ENCODE data around the gene TRIP6. TPM values are rescaled to one million over a fixed set of nuclear protein-coding genes. Genes with fewer than 3 reads are reported as not detected.

The TRIP6 gene
- total RNA-seq, 1 experiment from 2014 or later = 102 TPM

GRCh38 chr7:100840470-100841100 is 26.6 kb upstream of the TRIP6 start:
- H3K36me3 ChIP-seq (ENCODE audit: control insufficient read depth in 1 of 2, insufficient read depth in 2 of 2, low read length in 2 of 2) = no peaks in the 10 kb centered on the region
- H3K4me2 ChIP-seq (ENCODE audit: low read length) = no peak overlapping the region
- H3K79me2 ChIP-seq (ENCODE audit: insufficient read depth, low read length) = no peaks in the 10 kb centered on the region
- ChIA-PET POLR2A (no interaction called here), CTCF (no interaction called here), RAD21 (ENCODE audit: low non-redundant PET in 1 of 2, low total read pairs in 2 of 2, uncharacterized antibody in 2 of 2, unreplicated experiment in 2 of 2) (no interaction called here)
- TF ChIP-seq SP1 (IDR thresholded peaks at IDR 0.05; ENCODE audit: low read depth) = no peak
- no peak for TF ChIP-seq MAX (IDR thresholded peaks at IDR 0.05)
- no peak for TF ChIP-seq EGR1 (IDR thresholded peaks at IDR 0.05; ENCODE audit: low read depth)
- no peak for TF ChIP-seq EZH2phosphoT487 (IDR thresholded peaks at IDR 0.05; ENCODE audit: borderline replicate concordance)
- no peak for TF ChIP-seq YY1 (IDR thresholded peaks at IDR 0.05; ENCODE audit: extremely low read depth, insufficient replicate concordance, low read depth, low read length)
- TF ChIP-seq CBX3 (IDR thresholded peaks at IDR 0.05; ENCODE audit: low read depth) = no peak
- no peak for TF ChIP-seq JUND (IDR thresholded peaks at IDR 0.05)
- TF ChIP-seq SRF (IDR thresholded peaks at IDR 0.05; ENCODE audit: low read depth) = no peak
- no peak for TF ChIP-seq SIN3A (IDR thresholded peaks at IDR 0.05; ENCODE audit: low read depth)
- no peak for TF ChIP-seq EZH2 (IDR thresholded peaks at IDR 0.05)
- TF ChIP-seq TCF7L2 (IDR thresholded peaks at IDR 0.05; ENCODE audit: borderline replicate concordance, extremely low read depth, insufficient read depth, insufficient read length) = no peak
- TF ChIP-seq CTCF (IDR thresholded peaks at IDR 0.05 in 2 of 3, conservative IDR thresholded peaks at IDR 0.05 in 1 of 3; ENCODE audit: borderline replicate concordance in 1 of 3, insufficient read depth in 1 of 3, low read depth in 2 of 3, low read length in 2 of 3) = no peak
- TF ChIP-seq POLR2A (IDR thresholded peaks at IDR 0.05; ENCODE audit: borderline replicate concordance, extremely low read depth, insufficient read depth, insufficient read length) = no peak
- no peak overlapping the region for H3K27ac ChIP-seq (ENCODE audit: low read depth, low read length)
- no peaks in the 10 kb centered on the region for H3K9me2 ChIP-seq (ENCODE audit: insufficient read depth)
- no peaks in the 10 kb centered on the region for H3K9me3 ChIP-seq (ENCODE audit: control insufficient read depth in 1 of 2, insufficient read depth in 1 of 2, low read depth in 1 of 2, low read length in 2 of 2)
- no peak overlapping the region for H2AFZ ChIP-seq (ENCODE audit: low read depth, low read length, poor library complexity, severe bottlenecking)
- H3K4me3 ChIP-seq (replicated peaks in 1 of 2; ENCODE audit: low read depth in 1 of 2, low read length in 2 of 2) = no peak overlapping the region
- no peaks in the 10 kb centered on the region for H4K20me1 ChIP-seq (ENCODE audit: insufficient read depth)
- DNase-seq (ENCODE audit: low read depth, low spot score) (no peak), ATAC-seq (no peak)
- BruUV-seq (replicated peaks) = no TSS peak
- H3K9ac ChIP-seq (ENCODE audit: low read length) = no peak overlapping the region
- intact Hi-C loops (cut with micrococcal nuclease) = no loop called here
- H3K4me1 ChIP-seq (ENCODE audit: control insufficient read depth in 1 of 2, insufficient read depth in 2 of 2, low read length in 2 of 2) = peaks cover 10 to 19% of the 10 kb centered on the region in 2 experiments
- H3K27me3 ChIP-seq (ENCODE audit: insufficient read depth, low read length) = no peaks in the 10 kb centered on the region

All from HCT116 (cell line).